CD8-positive, alpha-beta memory T cell (primary cell): Measurements from ENCODE around the gene ZBTB7B. TPM values are rescaled to one million over a fixed set of nuclear protein-coding genes. Genes with fewer than 3 reads are reported as not detected.
A peak's percentile ranks its signal among the peaks of the same experiment; 100 is the strongest.
"Not testable (repeated sequence)": the region's sequence is repeated elsewhere in the genome, so short reads cannot be mapped to it uniquely, and the experiment has no call there.

Experiments
- CTCF ChIA-PET: fragments of 350-600 bp; sonication (Branson Sonifier 250); formaldehyde crosslinking; loops from one replicate; lab custom pipeline; 2021; ENCODE audit warnings: antibody characterized with exemption; lab: Charles Lee
- POLR2A ChIA-PET: fragments of 350-600 bp; sonication (Branson Sonifier 250); formaldehyde crosslinking; loops from one replicate; lab custom pipeline; 2021; ENCODE audit warnings: antibody characterized with exemption; lab: Charles Lee
- DNase-seq, 5 donors: peaks; one replicate each; pipeline versions ENCODE4 v3.0.0 to v3.0.0-alpha.2; 2020 to 2022; ENCODE audit warnings: mixed read lengths in 1 of 5
- H3K27ac ChIP-seq: one replicate; pipeline ENCODE4 v1.7.0; 2013; ENCODE audit warnings: low read depth, mild to moderate bottlenecking, low read length, moderate library complexity
- H3K27me3 ChIP-seq: 2 replicates; pipeline ENCODE4 v1.7.0; 2013; ENCODE audit warnings: low read length, mild to moderate bottlenecking; ENCODE audit not compliant: insufficient read depth, poor library complexity, severe bottlenecking
- H3K36me3 ChIP-seq: 2 replicates; pipeline ENCODE4 v1.7.0; 2013; ENCODE audit warnings: mild to moderate bottlenecking, low read length, moderate library complexity; ENCODE audit not compliant: insufficient read depth
- H3K4me1 ChIP-seq: 2 replicates; pipeline ENCODE4 v1.7.0; 2013; ENCODE audit warnings: mild to moderate bottlenecking, low read length, moderate library complexity; ENCODE audit not compliant: insufficient read depth
- H3K4me3 ChIP-seq: 2 replicates; pipeline ENCODE4 v1.7.0; 2013; ENCODE audit warnings: mild to moderate bottlenecking, low read length
- H3K9me3 ChIP-seq: 2 replicates; pipeline ENCODE4 v1.7.0; 2013; ENCODE audit warnings: mild to moderate bottlenecking, low read length
- H3K27ac Mint-ChIP-seq, 8 donors: one replicate each; pipeline ENCODE4 v1.8.0; 2020 to 2021; ENCODE audit warnings: mixed read lengths in 8 of 8, mild to moderate bottlenecking in 6 of 8, inconsistent platforms in 3 of 8, moderate library complexity in 3 of 8
- H3K27me3 Mint-ChIP-seq, 2 donors: one replicate each; pipeline ENCODE4 v1.8.0; 2020 to 2021; ENCODE audit warnings: mixed read lengths in 2 of 2, mild to moderate bottlenecking in 1 of 2, moderate library complexity in 1 of 2
- H3K36me3 Mint-ChIP-seq, 3 donors: one replicate each; pipeline ENCODE4 v1.8.0; 2020 to 2021; ENCODE audit warnings: mixed read lengths in 3 of 3, inconsistent platforms in 1 of 3, mild to moderate bottlenecking in 1 of 3
- H3K4me1 Mint-ChIP-seq, 3 donors: one replicate each; pipeline ENCODE4 v1.8.0; 2020 to 2021; ENCODE audit warnings: mixed read lengths in 3 of 3, inconsistent platforms in 1 of 3, mild to moderate bottlenecking in 1 of 3
- H3K4me3 Mint-ChIP-seq, 7 donors: one replicate each; pipeline ENCODE4 v1.8.0; 2020 to 2021; ENCODE audit warnings: mixed read lengths in 7 of 7, mild to moderate bottlenecking in 6 of 7, moderate library complexity in 4 of 7, inconsistent platforms in 2 of 7
- H3K9me3 Mint-ChIP-seq, 5 donors: one replicate each; pipeline ENCODE4 v1.8.0; 2020 to 2022; ENCODE audit warnings: mixed read lengths in 5 of 5, mild to moderate bottlenecking in 3 of 5, moderate library complexity in 2 of 5, inconsistent platforms in 1 of 5
- polyA plus RNA-seq: library from polyadenylated mRNA; unstranded; fragments of 300-500 nt; fragmentation: Illumina TruSeq; gene quantifications from one replicate; pipeline ENCODE4 v1.2.3, GENCODE V29; 2021
- total RNA-seq, 2 experiments: library from RNA; stranded (reverse); gene quantifications; one replicate each; pipeline ENCODE4 v1.2.3, GENCODE V29; 2021

Gene ZBTB7B
- total and polyA plus RNA-seq, 3 experiments from 2014 or later = 3.3 to 34.7 (median 33.2) TPM

GRCh38 chr1:154982341-154982740, 20.3 kb upstream of the ZBTB7B start:
- Mint-ChIP-seq H3K4me3 (no peak overlapping the region), H3K36me3 (peaks cover 0 to 14% (median 5%) of the 10 kb centered on the region in 3 donors), H3K27ac (no peak overlapping the region), H3K9me3 (no peaks in the 10 kb centered on the region), H3K4me1 (peaks cover 0 to 9% (median 7%) of the 10 kb centered on the region in 3 donors), H3K27me3 (no peaks in the 10 kb centered on the region)
- peak overlapping the region; percentile 47 for H3K27ac ChIP-seq
- ChIA-PET POLR2A (interaction anchor here (1.6 to 2.0 kb wide), 4 partner anchors 9 to 27 kb away, joined by 10 to 30 read pairs (median 14); partner anchors contain the start of genes CKS1B, PBXIP1 and PYGO2), CTCF (interaction anchor here (1.3 to 8.4 kb wide), 10 partner anchors 10 to 70 kb away, joined by 3 to 74 read pairs (median 6); partner anchors contain the start of genes ADAM15, PMVK and ZBTB7B)
- DNase-seq = no peak
- peaks cover 15% of the 10 kb centered on the region for H3K4me1 ChIP-seq
- no peaks in the 10 kb centered on the region for H3K36me3 ChIP-seq
- H3K4me3 ChIP-seq = peak overlapping the region; percentile 45
- no peaks in the 10 kb centered on the region for H3K9me3 ChIP-seq
- H3K27me3 ChIP-seq = no peaks in the 10 kb centered on the region

- Histone ChIP-seq H3K36me3 (peaks cover 7% of the 10 kb centered on the region), H3K9me3 (no peaks in the 10 kb centered on the region), H3K4me3 (peak within 1 kb of the TSS; percentile 78), H3K27me3 (no peaks in the 10 kb centered on the region), H3K4me1 (peaks cover 15% of the 10 kb centered on the region), H3K27ac (peak within 1 kb of the TSS; percentile 76)
- peak; percentile 92 to 97 (median 96) for DNase-seq
- Mint-ChIP-seq H3K4me3 (no peak within 1 kb of the TSS), H3K4me1 (peaks cover 0 to 9% (median 2%) of the 10 kb centered on the region in 3 donors), H3K9me3 (no peaks in the 10 kb centered on the region), H3K27ac (peak within 1 kb of the TSS in 3 of 8 donors; percentile 61 to 95 (median 62)), H3K36me3 (peaks cover 0 to 19% (median 2%) of the 10 kb centered on the region in 3 donors), H3K27me3 (no peaks in the 10 kb centered on the region)
- ChIA-PET CTCF (interaction anchor here (0.8 to 8.4 kb wide), 13 partner anchors 8 to 102 kb away, joined by 3 to 74 read pairs (median 6); partner anchors contain the start of genes ADAM15, CKS1B, PMVK and ZBTB7B), POLR2A (interaction anchor here (0.6 to 2.5 kb wide), 9 partner anchors 9 to 190 kb away, joined by 3 to 30 read pairs (median 7); partner anchors contain the start of genes CKS1B, KRTCAP2, LENEP and PBXIP1)
These were observed 19.5 kb upstream of the ZBTB7B start, which contains the start of gene FLAD1 for GRCh38 chr1:154982897-154983648. TSS of gene FLAD1 (plus strand) at chr1:154983344. CDS start at chr1:154983695, 351 bp downstream.

- peak in 1 of 5 donors; percentile 43 for DNase-seq
- peaks cover 3 to 10% (median 8%) of the 10 kb centered on the region in 3 donors for H3K4me1 Mint-ChIP-seq
- POLR2A ChIA-PET = interaction anchor here (0.6 to 2.5 kb wide), 9 partner anchors 10 to 189 kb away, joined by 3 to 30 read pairs (median 7); partner anchors contain the start of genes CKS1B, KRTCAP2, LENEP and PBXIP1
These were observed 18.7 kb upstream of the ZBTB7B start for GRCh38 chr1:154983776-154984466.

GRCh38 chr1:154986736-154987135, 15.9 kb upstream of the ZBTB7B start:
- H3K27me3 Mint-ChIP-seq, H3K9me3 ChIP-seq, H3K9me3 Mint-ChIP-seq, H3K27me3 ChIP-seq, H3K4me3 Mint-ChIP-seq, POLR2A ChIA-PET, H3K4me3 ChIP-seq, H3K27ac Mint-ChIP-seq, H3K27ac ChIP-seq: not testable (repeated sequence)
- CTCF ChIA-PET = interaction anchor here (0.8 to 8.4 kb wide), 5 partner anchors 12 to 207 kb away, joined by 3 to 74 read pairs (median 3); partner anchors contain the start of genes PMVK and ZBTB7B
- Mint-ChIP-seq H3K36me3 (peaks cover 4 to 43% (median 5%) of the 10 kb centered on the region in 3 donors), H3K4me1 (peaks cover 14 to 23% (median 14%) of the 10 kb centered on the region in 3 donors)
- peaks cover 25% of the 10 kb centered on the region for H3K36me3 ChIP-seq
- peaks cover 19% of the 10 kb centered on the region for H3K4me1 ChIP-seq
- peak in 1 of 5 donors; percentile 1 for DNase-seq

More at GRCh38 chr1:154983776-154984466, 18.7 kb upstream of the ZBTB7B start:
- Mint-ChIP-seq H3K4me3 (no peak overlapping the region), H3K27ac (peak overlapping the region in 4 of 8 donors; percentile 22 to 95 (median 62)), H3K36me3 (peaks cover under 1 to 25% (median 3%) of the 10 kb centered on the region in 3 donors), H3K9me3 (no peaks in the 10 kb centered on the region), H3K27me3 (no peaks in the 10 kb centered on the region)
- H3K36me3 ChIP-seq = peaks cover 14% of the 10 kb centered on the region
- no peaks in the 10 kb centered on the region for H3K9me3 ChIP-seq
- peak overlapping the region; percentile 76 for H3K27ac ChIP-seq
- CTCF ChIA-PET = interaction anchor here (0.8 to 8.4 kb wide), 13 partner anchors 8 to 101 kb away, joined by 3 to 74 read pairs (median 6); partner anchors contain the start of genes ADAM15, CKS1B, PMVK and ZBTB7B
- peaks cover 15% of the 10 kb centered on the region for H3K4me1 ChIP-seq
- no peaks in the 10 kb centered on the region for H3K27me3 ChIP-seq
- peak overlapping the region; percentile 78 for H3K4me3 ChIP-seq

- POLR2A ChIA-PET = no interaction called here
- peaks cover 25% of the 10 kb centered on the region for H3K36me3 ChIP-seq
- Mint-ChIP-seq H3K4me1 (peaks cover 14 to 23% (median 14%) of the 10 kb centered on the region in 3 donors), H3K27ac (no peak overlapping the region), H3K27me3 (no peaks in the 10 kb centered on the region), H3K36me3 (peaks cover 4 to 44% (median 5%) of the 10 kb centered on the region in 3 donors), H3K4me3 (no peak overlapping the region), H3K9me3 (no peaks in the 10 kb centered on the region)
- peak in 1 of 5 donors; percentile 29 for DNase-seq
- no peaks in the 10 kb centered on the region for H3K27me3 ChIP-seq
- H3K4me1 ChIP-seq = peaks cover 18% of the 10 kb centered on the region
- H3K4me3 ChIP-seq = no peak overlapping the region
- no peaks in the 10 kb centered on the region for H3K9me3 ChIP-seq
- CTCF ChIA-PET = interaction anchor here (0.8 to 8.4 kb wide), 5 partner anchors 11 to 206 kb away, joined by 3 to 74 read pairs (median 3); partner anchors contain the start of genes PMVK and ZBTB7B
- no peak overlapping the region for H3K27ac ChIP-seq
These were observed 15.3 kb upstream of the ZBTB7B start for GRCh38 chr1:154987326-154987725.

- H3K27me3 ChIP-seq = no peaks in the 10 kb centered on the region
- H3K27ac ChIP-seq = no peak overlapping the region
- H3K36me3 ChIP-seq = peaks cover 25% of the 10 kb centered on the region
- ChIA-PET CTCF (interaction anchor here (1.0 to 8.4 kb wide), 3 partner anchors 10 to 29 kb away, joined by 3 to 74 read pairs (median 22); partner anchors contain the start of gene ZBTB7B), POLR2A (no interaction called here)
- DNase-seq = no peak
- no peaks in the 10 kb centered on the region for H3K27me3 Mint-ChIP-seq
- peaks cover 14% of the 10 kb centered on the region for H3K4me1 ChIP-seq
- no peaks in the 10 kb centered on the region for H3K9me3 Mint-ChIP-seq
- no peak overlapping the region for H3K4me3 ChIP-seq
- H3K9me3 ChIP-seq = no peaks in the 10 kb centered on the region
- peak overlapping the region in 3 of 8 donors; percentile 23 to 81 (median 72) for H3K27ac Mint-ChIP-seq
- peaks cover 14 to 23% (median 14%) of the 10 kb centered on the region in 3 donors for H3K4me1 Mint-ChIP-seq
- no peak overlapping the region for H3K4me3 Mint-ChIP-seq
- H3K36me3 Mint-ChIP-seq = peaks cover 4 to 51% (median 5%) of the 10 kb centered on the region in 3 donors
These were observed 14.3 kb upstream of the ZBTB7B start for GRCh38 chr1:154988058-154988954.
